ENCODE results near the gene ARID1B. TPM values are rescaled to one million over a fixed set of nuclear protein-coding genes. Genes with fewer than 3 reads are reported as not detected.

ARID1B gene
- total RNA-seq, 1 experiment from 2014 or later, result 86.3 TPM

- ChIA-PET POLR2A (ENCODE audit: low non-redundant PET) (no interaction called here), CTCF (no interaction called here)
- TF ChIP-seq EZH2 (IDR thresholded peaks at IDR 0.05; ENCODE audit: borderline replicate concordance, low read depth, low read length, poor library complexity, severe bottlenecking) (no peak), CTCF (conservative IDR thresholded peaks at IDR 0.05; ENCODE audit: low read depth, low read length) (no peak)
- H3K4me1 ChIP-seq (ENCODE audit: insufficient read depth, low read length, poor library complexity, severe bottlenecking), result peaks cover 12% of the 10 kb centered on the region
- no peaks in the 10 kb centered on the region for H3K36me3 ChIP-seq (ENCODE audit: insufficient read depth, low read length, poor library complexity, severe bottlenecking)
- H3K9me3 ChIP-seq (ENCODE audit: low read depth, low read length, poor library complexity, severe bottlenecking), result no peaks in the 10 kb centered on the region
- no peak overlapping the region for H3K4me3 ChIP-seq (ENCODE audit: low read depth, low read length, poor library complexity, severe bottlenecking)
- H3K27me3 ChIP-seq (replicated peaks; ENCODE audit: insufficient read depth, low read depth, low read length, poor library complexity), result no peaks in the 10 kb centered on the region
- DNase-seq (ENCODE audit: low spot score), result no peak
- intact Hi-C loops (cut with micrococcal nuclease; ENCODE audit: unreplicated experiment), result no loop called here
- H3K27ac ChIP-seq (ENCODE audit: low read depth, low read length, poor library complexity, severe bottlenecking), result no peak overlapping the region
- no TSS peak for BruUV-seq (replicated peaks)
Measured at GRCh38 chr6:156900292-156900691, 123.1 kb downstream of the ARID1B start.

DNA sequence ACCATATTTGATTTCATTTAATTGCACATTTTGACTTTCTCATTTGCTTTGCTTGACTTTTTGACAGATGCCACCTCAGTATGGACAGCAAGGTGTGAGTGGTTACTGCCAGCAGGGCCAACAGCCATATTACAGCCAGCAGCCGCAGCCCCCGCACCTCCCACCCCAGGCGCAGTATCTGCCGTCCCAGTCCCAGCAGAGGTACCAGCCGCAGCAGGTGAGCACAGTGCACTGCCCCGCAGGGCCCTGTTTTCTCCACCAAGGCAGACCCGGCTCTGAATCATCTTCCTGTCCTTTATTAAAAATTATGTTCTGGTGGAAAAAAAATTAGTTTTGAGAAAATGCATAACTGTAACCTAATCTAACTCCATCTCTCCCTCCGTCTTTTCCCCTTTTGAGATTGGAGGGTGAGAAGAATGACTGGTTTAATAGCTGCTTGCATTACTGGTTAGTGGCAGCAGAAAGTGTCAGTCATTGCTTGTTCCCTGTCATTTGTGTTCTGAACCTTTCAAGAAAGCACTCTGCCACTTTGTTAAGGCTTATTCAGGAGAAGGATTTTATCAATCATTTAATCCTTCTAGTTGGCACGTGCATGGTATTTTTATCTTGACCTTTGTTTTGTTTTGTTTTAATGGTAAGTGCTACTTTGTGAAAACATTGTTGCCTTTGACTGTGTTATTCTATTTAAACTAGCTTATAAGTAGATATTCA is 124.3 kb downstream of the ARID1B start:
- no peak for DNase-seq (ENCODE audit: low spot score)
- ChIA-PET POLR2A (ENCODE audit: low non-redundant PET) (no interaction called here), CTCF (no interaction called here)
- no TSS peak for BruUV-seq (replicated peaks)
- Histone ChIP-seq H3K36me3 (ENCODE audit: insufficient read depth, low read length, poor library complexity, severe bottlenecking) (no peaks in the 10 kb centered on the region), H3K27me3 (replicated peaks; ENCODE audit: insufficient read depth, low read depth, low read length, poor library complexity) (no peaks in the 10 kb centered on the region), H3K4me1 (ENCODE audit: insufficient read depth, low read length, poor library complexity, severe bottlenecking) (peaks cover 12% of the 10 kb centered on the region), H3K27ac (ENCODE audit: low read depth, low read length, poor library complexity, severe bottlenecking) (no peak overlapping the region), H3K9me3 (ENCODE audit: low read depth, low read length, poor library complexity, severe bottlenecking) (no peaks in the 10 kb centered on the region), H3K4me3 (ENCODE audit: low read depth, low read length, poor library complexity, severe bottlenecking) (no peak overlapping the region)
- intact Hi-C loops (cut with micrococcal nuclease; ENCODE audit: unreplicated experiment), result no loop called here
- no peak for TF ChIP-seq EZH2 (IDR thresholded peaks at IDR 0.05; ENCODE audit: borderline replicate concordance, low read depth, low read length, poor library complexity, severe bottlenecking)
- no peak for TF ChIP-seq CTCF (conservative IDR thresholded peaks at IDR 0.05; ENCODE audit: low read depth, low read length)

DNA sequence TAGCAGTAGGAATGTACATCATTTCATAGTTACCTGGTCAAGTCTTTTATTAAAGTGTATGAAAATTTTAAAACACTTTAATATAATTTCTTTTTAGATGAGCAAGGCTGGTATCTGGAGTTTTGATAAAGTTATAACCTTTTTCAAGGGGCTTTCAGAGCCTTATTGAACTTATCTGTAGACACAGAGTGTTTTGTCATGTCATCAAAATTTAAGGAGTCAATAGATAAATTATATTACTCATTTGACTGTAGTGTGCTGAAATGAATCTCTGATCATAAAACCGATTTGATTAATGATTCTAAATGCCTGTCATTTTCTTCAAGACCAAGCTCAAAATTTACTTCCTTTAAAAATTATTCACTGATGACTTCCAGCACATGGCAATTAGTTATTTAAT is 125.6 kb downstream of the ARID1B start:
- Histone ChIP-seq H3K4me3 (ENCODE audit: low read depth, low read length, poor library complexity, severe bottlenecking) (no peak overlapping the region), H3K4me1 (ENCODE audit: insufficient read depth, low read length, poor library complexity, severe bottlenecking) (peaks cover 12% of the 10 kb centered on the region), H3K36me3 (ENCODE audit: insufficient read depth, low read length, poor library complexity, severe bottlenecking) (no peaks in the 10 kb centered on the region), H3K27ac (ENCODE audit: low read depth, low read length, poor library complexity, severe bottlenecking) (no peak overlapping the region), H3K9me3 (ENCODE audit: low read depth, low read length, poor library complexity, severe bottlenecking) (no peaks in the 10 kb centered on the region), H3K27me3 (replicated peaks; ENCODE audit: insufficient read depth, low read depth, low read length, poor library complexity) (no peaks in the 10 kb centered on the region)
- intact Hi-C loops (cut with micrococcal nuclease; ENCODE audit: unreplicated experiment), result no loop called here
- TF ChIP-seq EZH2 (IDR thresholded peaks at IDR 0.05; ENCODE audit: borderline replicate concordance, low read depth, low read length, poor library complexity, severe bottlenecking) (no peak), CTCF (conservative IDR thresholded peaks at IDR 0.05; ENCODE audit: low read depth, low read length) (no peak)
- ChIA-PET CTCF (no interaction called here), POLR2A (ENCODE audit: low non-redundant PET) (no interaction called here)
- BruUV-seq (replicated peaks), result no TSS peak
- DNase-seq (ENCODE audit: low spot score), result no peak
